B cell (primary cell): Measurements from ENCODE around the gene FALEC. TPM values are rescaled to one million over a fixed set of nuclear protein-coding genes. Genes with fewer than 3 reads are reported as not detected.

Experiments
- ATAC-seq: fragments of 200-7000 bp; cut with Tn5 transposase; one replicate; pipeline ENCODE4 v1.10.0; 2021; ENCODE audit warnings: low read depth, mild to moderate bottlenecking, moderate number of reproducible peaks, moderate library complexity
- CTCF ChIA-PET: fragments of 350-600 bp; sonication (Branson Sonifier 250); formaldehyde crosslinking; loops from one replicate; lab custom pipeline; 2021; ENCODE audit warnings: antibody characterized with exemption, inconsistent platforms; lab: Charles Lee
- POLR2A ChIA-PET: fragments of 350-600 bp; sonication (Branson Sonifier 250); formaldehyde crosslinking; loops from one replicate; lab custom pipeline; 2021; ENCODE audit warnings: antibody characterized with exemption; lab: Charles Lee
- DNase-seq: peaks from one replicate; pipeline ENCODE4 v3.0.0; 2013
- H2AFZ ChIP-seq: 2 replicates; pipeline ENCODE4 v1.6.1; 2012; ENCODE audit warnings: mild to moderate bottlenecking, low read depth, low read length; ENCODE audit not compliant: insufficient read depth, poor library complexity, severe bottlenecking
- H3K27ac ChIP-seq, 2 donors: 1 replicate in 1 of 2; 2 replicates in 1 of 2; pipeline ENCODE4 v1.5.1; 2012 to 2013; ENCODE audit warnings: low read length in 2 of 2, mild to moderate bottlenecking in 2 of 2, moderate library complexity in 1 of 2
- H3K27me3 ChIP-seq, 4 experiments: fragments of 200-600 bp in 1 of 4; sonication (generic) in 1 of 4; replicated peaks in 1 of 4; 1 replicate in 2 of 4; 2 replicates in 2 of 4; pipeline versions ENCODE4 v1.6.1 to v1.7.0; 2013 to 2016; ENCODE audit warnings: low read length in 3 of 4, mild to moderate bottlenecking in 2 of 4, mixed read lengths in 1 of 4, moderate library complexity in 1 of 4; ENCODE audit not compliant: insufficient read depth in 4 of 4, control insufficient read depth in 3 of 4; ENCODE audit errors: control extremely low read depth in 1 of 4
- H3K36me3 ChIP-seq, 2 experiments: replicated peaks in 1 of 2; 1 replicate in 1 of 2; 2 replicates in 1 of 2; pipeline versions ENCODE4 v1.6.1 to v1.7.1; 2013; ENCODE audit warnings: low read length in 1 of 2; ENCODE audit not compliant: insufficient read depth in 2 of 2, control insufficient read depth in 1 of 2; ENCODE audit errors: control extremely low read depth in 1 of 2, extremely low read depth in 1 of 2
- H3K4me1 ChIP-seq, 2 donors: fragments of 200-600 bp in 1 of 2; sonication (generic) in 1 of 2; 1 replicate in 1 of 2; 2 replicates in 1 of 2; pipeline versions ENCODE4 v1.5.1 to v1.6.1; 2013 to 2017; ENCODE audit warnings: low read length in 2 of 2; ENCODE audit not compliant: control insufficient read depth in 2 of 2, insufficient read depth in 2 of 2
- H3K4me2 ChIP-seq: replicated peaks from 2 replicates; pipeline ENCODE3; 2012; ENCODE audit warnings: mild to moderate bottlenecking, low read depth, low read length; ENCODE audit not compliant: poor library complexity, severe bottlenecking
- H3K4me3 ChIP-seq, 5 experiments: fragments of 200-600 bp in 1 of 5; sonication (generic) in 1 of 5; 1 replicate in 3 of 5; 2 replicates in 2 of 5; pipeline versions ENCODE4 v1.5.1 to v1.7.0; 2011 to 2016; ENCODE audit warnings: low read length in 4 of 5, mild to moderate bottlenecking in 4 of 5, low read depth in 2 of 5, control low read depth in 1 of 5, moderate library complexity in 1 of 5; ENCODE audit not compliant: insufficient read depth in 1 of 5; ENCODE audit errors: control extremely low read depth in 1 of 5, extremely low read depth in 1 of 5
- H3K79me2 ChIP-seq: fragments of 200-600 bp; sonication (generic); one replicate; pipeline ENCODE4 v1.6.0; 2016; ENCODE audit warnings: low read length; ENCODE audit not compliant: control insufficient read depth, insufficient read depth
- H3K9ac ChIP-seq: fragments of 200-600 bp; sonication (generic); 2 replicates; pipeline ENCODE4 v1.6.1; 2017; ENCODE audit warnings: mild to moderate bottlenecking, low read length, moderate library complexity
- H3K9me3 ChIP-seq, 3 donors: one replicate each; pipeline versions ENCODE4 v1.6.1 to v1.7.1; 2013; ENCODE audit warnings: low read length in 2 of 3; ENCODE audit not compliant: control insufficient read depth in 2 of 3, insufficient read depth in 1 of 3; ENCODE audit errors: control extremely low read depth in 1 of 3
- H4K20me1 ChIP-seq: 2 replicates; pipeline ENCODE4 v1.6.0; 2012; ENCODE audit warnings: mild to moderate bottlenecking, low read length; ENCODE audit not compliant: insufficient read depth, control insufficient read depth, poor library complexity, severe bottlenecking
- H3K27ac Mint-ChIP-seq: one replicate; pipeline ENCODE4 v1.8.0; 2021; ENCODE audit warnings: mixed read lengths
- H3K27me3 Mint-ChIP-seq: one replicate; pipeline ENCODE4 v1.8.0; 2021; ENCODE audit warnings: mixed read lengths
- H3K4me1 Mint-ChIP-seq: one replicate; pipeline ENCODE4 v1.8.0; 2021; ENCODE audit warnings: mixed read lengths
- H3K4me3 Mint-ChIP-seq: one replicate; pipeline ENCODE4 v1.8.0; 2021; ENCODE audit warnings: mixed read lengths
- H3K9me3 Mint-ChIP-seq: one replicate; pipeline ENCODE4 v1.8.0; 2022; ENCODE audit warnings: mixed read lengths; ENCODE audit not compliant: insufficient read depth
- CTCF ChIP-seq: fragments of 200-600 bp; IDR thresholded peaks from one replicate; pipeline ENCODE4 v1.8.0; 2022; ENCODE audit warnings: antibody characterized with exemption, mild to moderate bottlenecking
- EZH2 ChIP-seq: IDR thresholded peaks from 2 replicates; pipeline ENCODE4 v1.6.1; 2012; ENCODE audit warnings: borderline replicate concordance, low read depth, mild to moderate bottlenecking, moderate library complexity, low read length; ENCODE audit not compliant: insufficient read depth, poor library complexity, severe bottlenecking
- WGBS: methylation state at CpG from one replicate; pipeline ENCODE4 v1.1.5; 2013; ENCODE audit warnings: missing lambda C conversion rate; ENCODE audit not compliant: insufficient coverage; 5-methylcytosine and 5-hydroxymethylcytosine counted together
- intact Hi-C: fragments of 100-400 bp; cut with micrococcal nuclease; formaldehyde crosslinking; loops from one replicate; pipeline ENCODE4 v1.10.0; 2022
- polyA plus RNA-seq: library from polyadenylated mRNA; depleted of rRNA; stranded (reverse); fragments of >200 nt; gene quantifications from 2 replicates; pipeline ENCODE4 v1.2.3, GENCODE V29; 2012
- total RNA-seq, 2 donors: library from RNA; stranded (reverse); fragments of 120-200 nt in 1 of 2; gene quantifications; 1 replicate in 1 of 2; 2 replicates in 1 of 2; pipeline versions ENCODE4 v1.2.3 to v1.2.4, GENCODE V29; 2013 to 2022

The FALEC gene
- total and polyA plus RNA-seq, 2 donors (not counting 1 experiment from before 2014, with no cell fraction given) = 1.1 to 2.6 TPM

GRCh38 chr1:150545486-150546032 lies 30.0 kb downstream of the FALEC start:
- Mint-ChIP-seq H3K27ac (no peak overlapping the region), H3K4me1 (peaks cover 8% of the 10 kb centered on the region), H3K27me3 (peaks cover 12% of the 10 kb centered on the region), H3K4me3 (no peak overlapping the region), H3K9me3 (no peaks in the 10 kb centered on the region)
- TF ChIP-seq EZH2 (no peak), CTCF (no peak)
- no peaks in the 10 kb centered on the region for H3K79me2 ChIP-seq
- ChIA-PET CTCF (interaction anchor here (1.3 kb wide), 1 partner anchor 15 kb away, joined by 3 read pairs; no protein-coding TSS in a partner anchor), POLR2A (no interaction called here)
- H3K27ac ChIP-seq = no peak overlapping the region
- no peaks in the 10 kb centered on the region for H3K9me3 ChIP-seq
- ATAC-seq (no peak), DNase-seq (no peak)
- H3K4me2 ChIP-seq = no peak overlapping the region
- H3K9ac ChIP-seq = no peak overlapping the region
- no peaks in the 10 kb centered on the region for H4K20me1 ChIP-seq
- H3K4me3 ChIP-seq = no peak overlapping the region
- peaks cover 9 to 10% of the 10 kb centered on the region in 2 donors for H3K4me1 ChIP-seq
- intact Hi-C loops = no loop called here
- WGBS = no CpG with 5 or more reads among the region's 6 CpGs
- no peaks in the 10 kb centered on the region for H3K36me3 ChIP-seq
- peaks cover 0 to 28% (median 9%) of the 10 kb centered on the region in 4 experiments for H3K27me3 ChIP-seq
- H2AFZ ChIP-seq = no peak overlapping the region

- no peaks in the 10 kb centered on the region for H3K36me3 ChIP-seq
- no peaks in the 10 kb centered on the region for H4K20me1 ChIP-seq
- ChIA-PET CTCF (interaction anchor here (1.3 kb wide), 1 partner anchor 14 kb away, joined by 3 read pairs; no protein-coding TSS in a partner anchor), POLR2A (interaction anchor here (0.7 kb wide), 1 partner anchor 98 kb away, joined by 3 read pairs; no protein-coding TSS in a partner anchor)
- TF ChIP-seq CTCF (no peak), EZH2 (no peak)
- H3K4me2 ChIP-seq = no peak overlapping the region
- no peak overlapping the region for H3K27ac ChIP-seq
- no peak overlapping the region for H2AFZ ChIP-seq
- Mint-ChIP-seq H3K4me3 (no peak overlapping the region), H3K4me1 (peaks cover 13% of the 10 kb centered on the region), H3K27me3 (peaks cover 12% of the 10 kb centered on the region), H3K9me3 (no peaks in the 10 kb centered on the region), H3K27ac (no peak overlapping the region)
- no peak for ATAC-seq
- H3K9ac ChIP-seq = no peak overlapping the region
- H3K4me1 ChIP-seq = peaks cover 10 to 12% of the 10 kb centered on the region in 2 donors
- H3K79me2 ChIP-seq = no peaks in the 10 kb centered on the region
- WGBS = 98% methylated on average over 12 of the region's 16 CpGs
- H3K27me3 ChIP-seq = peaks cover 0 to 32% (median 9%) of the 10 kb centered on the region in 4 experiments
- DNase-seq = no peak
- no peak overlapping the region for H3K4me3 ChIP-seq
- H3K9me3 ChIP-seq = no peaks in the 10 kb centered on the region
- intact Hi-C loops = no loop called here
Measured at GRCh38 chr1:150546294-150546937, 30.9 kb downstream of the FALEC start.
